SK-N-SH (cell line): Measurements from ENCODE around the gene PLEKHM2. TPM values are rescaled to one million over a fixed set of nuclear protein-coding genes. Genes with fewer than 3 reads are reported as not detected.

Experiments
- CTCF ChIA-PET: fragments of 300-600, 350-600 bp; formaldehyde crosslinking; extraction: SDS; loops from one replicate; lab custom pipeline; 2021; lab: Yijun Ruan, JAX
- POLR2A ChIA-PET: fragments of 350-600 bp; sonication (Branson Sonifier 250); formaldehyde crosslinking; extraction: SDS; loops from one replicate; lab custom pipeline; 2020; ENCODE audit warnings: antibody characterized with exemption, inconsistent platforms; lab: Yijun Ruan, JAX
- DNase-seq: peaks from one replicate; pipeline ENCODE4 v3.0.0; 2012
- H2AFZ ChIP-seq: fragments of 200-600 bp; sonication (generic); 2 replicates; pipeline ENCODE4 v1.8.1; 2016; ENCODE audit warnings: antibody characterized with exemption, mild to moderate bottlenecking, low read depth
- H3F3A ChIP-seq: fragments of 200-600 bp; sonication (generic); replicated peaks from 2 replicates; pipeline ENCODE3; 2016; ENCODE audit warnings: antibody characterized with exemption, mild to moderate bottlenecking; ENCODE audit not compliant: insufficient read depth
- H3K27ac ChIP-seq, 2 experiments: fragments of 200-500 bp in 1 of 2; fragments of 200-600 bp in 1 of 2; sonication (Bioruptor generic) in 1 of 2; sonication (generic), shearing (Covaris generic) in 1 of 2; 2 replicates each; pipeline versions ENCODE4 v1.5.1 to v1.6.1; 2014 to 2016; ENCODE audit warnings: low read depth in 2 of 2, inconsistent platforms in 1 of 2, low read length in 1 of 2, mild to moderate bottlenecking in 1 of 2, mixed read lengths in 1 of 2
- H3K27me3 ChIP-seq: fragments of 200-600 bp; sonication (generic), shearing (Covaris generic); 2 replicates; pipeline ENCODE4 v1.6.1; 2016; ENCODE audit warnings: mixed run types; ENCODE audit not compliant: insufficient read depth
- H3K36me3 ChIP-seq, 2 experiments: fragments of 200-500 bp in 1 of 2; fragments of 200-600 bp in 1 of 2; sonication (Bioruptor generic) in 1 of 2; sonication (generic) in 1 of 2; replicated peaks in 1 of 2; 2 replicates each; pipeline versions ENCODE3 to v1.5.1; 2014 to 2016; ENCODE audit warnings: low read length in 1 of 2, mild to moderate bottlenecking in 1 of 2; ENCODE audit not compliant: insufficient read depth in 2 of 2, control insufficient read depth in 1 of 2
- H3K4me1 ChIP-seq, 2 experiments: fragments of 200-500 bp in 1 of 2; fragments of 200-600 bp in 1 of 2; sonication (Bioruptor generic) in 1 of 2; sonication (generic), shearing (Covaris generic) in 1 of 2; 2 replicates each; pipeline versions ENCODE4 v1.5.1 to v1.6.1; 2014 to 2016; ENCODE audit warnings: low read depth in 1 of 2, low read length in 1 of 2, mixed run types in 1 of 2; ENCODE audit not compliant: insufficient read depth in 2 of 2, control insufficient read depth in 1 of 2
- H3K4me2 ChIP-seq: fragments of 200-600 bp; sonication (generic), shearing (Covaris generic); 2 replicates; pipeline ENCODE4 v1.6.1; 2017; ENCODE audit warnings: mixed run types
- H3K4me3 ChIP-seq, 2 experiments: fragments of 200-500 bp in 1 of 2; fragments of 200-600 bp in 1 of 2; sonication (Bioruptor generic) in 1 of 2; sonication (generic), shearing (Covaris generic) in 1 of 2; 2 replicates each; pipeline versions ENCODE4 v1.5.1 to v1.8.1; 2014 to 2016; ENCODE audit warnings: low read depth in 2 of 2, inconsistent platforms in 1 of 2, low read length in 1 of 2, mild to moderate bottlenecking in 1 of 2, mixed read lengths in 1 of 2, moderate library complexity in 1 of 2
- H3K79me2 ChIP-seq: fragments of 200-600 bp; sonication (generic); 2 replicates; pipeline ENCODE4 v1.8.1; 2017; ENCODE audit warnings: mild to moderate bottlenecking; ENCODE audit not compliant: insufficient read depth
- H3K9ac ChIP-seq: fragments of 200-600 bp; sonication (generic); 2 replicates; pipeline ENCODE4 v1.6.1; 2017; ENCODE audit warnings: mixed run types
- H3K9me2 ChIP-seq: fragments of 200-600 bp; sonication (generic); 2 replicates; pipeline ENCODE4 v1.6.1; 2017; ENCODE audit warnings: mixed run types
- H3K9me3 ChIP-seq: fragments of 200-600 bp; sonication (generic); 2 replicates; pipeline ENCODE4 v1.6.1; 2017; ENCODE audit warnings: mixed run types, mild to moderate bottlenecking, moderate library complexity
- H4K20me1 ChIP-seq: fragments of 200-600 bp; sonication (generic); 2 replicates; pipeline ENCODE4 v1.6.1; 2017; ENCODE audit warnings: mild to moderate bottlenecking, mixed run types; ENCODE audit not compliant: insufficient read depth
- CHD2 ChIP-seq: fragments of 150-350 bp; IDR thresholded peaks from 2 replicates; pipeline ENCODE4 v1.6.1; 2018; ENCODE audit warnings: low read length; ENCODE audit not compliant: partially characterized antibody
- CTCF ChIP-seq: fragments of 200-600 bp; sonication (generic); IDR thresholded peaks from 2 replicates; pipeline ENCODE4 v1.6.1; 2017; ENCODE audit warnings: antibody characterized with exemption, mild to moderate bottlenecking, moderate library complexity
- GABPA ChIP-seq: IDR thresholded peaks from 2 replicates; pipeline ENCODE4 v1.4.0; 2012; ENCODE audit warnings: low read depth, mild to moderate bottlenecking
- NRF1 ChIP-seq: IDR thresholded peaks from 2 replicates; pipeline ENCODE4 v1.6.1; 2012; ENCODE audit warnings: low read depth, mild to moderate bottlenecking, low read length
- PBX3 ChIP-seq: IDR thresholded peaks from 2 replicates; pipeline ENCODE4; 2012
- RFX5 ChIP-seq: IDR thresholded peaks from 2 replicates; pipeline ENCODE4 v1.6.1; 2012; ENCODE audit warnings: mild to moderate bottlenecking, improper control_type of control experiment, low read length
- RXRA ChIP-seq: IDR thresholded peaks from 2 replicates; pipeline ENCODE4 v1.4.0; 2012; ENCODE audit warnings: low read depth, mild to moderate bottlenecking, borderline replicate concordance
- TAF1 ChIP-seq: IDR thresholded peaks from 2 replicates; pipeline ENCODE4 v1.6.1; 2012; ENCODE audit warnings: low read depth, mild to moderate bottlenecking, low read length, moderate library complexity, borderline replicate concordance
- TEAD4 ChIP-seq: IDR thresholded peaks from 2 replicates; pipeline ENCODE4 v1.4.0; 2012; ENCODE audit warnings: mild to moderate bottlenecking, borderline replicate concordance; ENCODE audit not compliant: insufficient read depth
- WGBS: methylation state at CpG from one replicate; pipeline ENCODE4 v1.1.6; 2017; ENCODE audit warnings: low lambda C conversion rate; 5-methylcytosine and 5-hydroxymethylcytosine counted together
- polyA plus RNA-seq, 3 experiments: library from polyadenylated mRNA; depleted of rRNA; stranded (reverse); fragments of >200 nt; gene quantifications; 2 replicates each; pipeline ENCODE4 v1.2.3, GENCODE V29; 2012
- TF ChIP-seq, protein P1 (sequence below): fragments of 150-350 bp; IDR thresholded peaks from 2 replicates; pipeline ENCODE4 v1.6.1; 2017; ENCODE audit warnings: antibody characterized with exemption, low read length, low read depth, borderline replicate concordance
- TF ChIP-seq, protein P2 (sequence below): IDR thresholded peaks from 2 replicates; pipeline ENCODE4 v1.4.0; 2012; ENCODE audit warnings: low read depth, borderline replicate concordance

The PLEKHM2 gene
- polyA plus RNA-seq, 1 of the 3 experiments (the other 2 are of a cell fraction): 38.9 TPM

DNA sequence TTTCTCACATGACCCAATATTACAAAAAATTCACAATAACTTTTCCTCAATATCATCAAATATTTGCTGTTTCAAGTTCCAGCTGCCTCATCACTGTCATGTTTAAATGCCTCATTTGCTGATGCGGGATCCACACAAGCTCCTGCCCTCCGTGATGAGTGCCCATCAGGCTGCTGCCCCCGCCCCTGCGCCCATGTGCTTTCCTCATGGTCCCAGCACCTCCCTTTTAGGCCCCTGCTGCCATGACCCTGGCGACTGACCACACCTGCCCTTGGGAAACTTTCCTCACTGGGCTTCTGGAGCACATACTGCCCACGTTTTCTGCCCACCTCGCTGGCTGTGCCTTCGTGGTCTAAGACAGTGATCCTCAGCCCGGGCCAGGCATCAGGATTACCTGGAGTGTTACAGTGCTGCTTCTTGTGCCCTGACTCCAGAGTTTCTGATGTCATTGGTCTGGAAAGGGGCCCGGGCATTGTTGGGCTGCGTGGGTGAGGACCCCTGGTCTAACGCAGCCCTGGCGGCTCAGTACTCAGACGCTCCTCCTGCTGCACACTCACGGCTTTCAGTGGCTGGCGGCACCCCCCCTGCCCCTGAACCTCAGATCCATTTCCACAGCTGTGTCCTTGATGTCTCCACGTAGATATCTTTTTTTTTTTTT lies 20.5 kb downstream of the PLEKHM2 start:
- POLR2A ChIA-PET: no interaction called here
- CTCF ChIA-PET: interaction anchor here (1.3 kb wide), 1 partner anchor 37 kb away, joined by 3 read pairs; no protein-coding TSS in a partner anchor

GRCh38 chr1:15705184-15705566 lies 21.1 kb downstream of the PLEKHM2 start:
- Histone ChIP-seq H4K20me1 (peaks cover 18% of the 10 kb centered on the region), H3K27ac (no peak overlapping the region)
- POLR2A ChIA-PET: no interaction called here

More for the DNA sequence above, 20.5 kb downstream of the PLEKHM2 start:
- H2AFZ ChIP-seq: no peak overlapping the region
- H3K4me3 ChIP-seq: no peak overlapping the region
- TF ChIP-seq, protein P1, sequence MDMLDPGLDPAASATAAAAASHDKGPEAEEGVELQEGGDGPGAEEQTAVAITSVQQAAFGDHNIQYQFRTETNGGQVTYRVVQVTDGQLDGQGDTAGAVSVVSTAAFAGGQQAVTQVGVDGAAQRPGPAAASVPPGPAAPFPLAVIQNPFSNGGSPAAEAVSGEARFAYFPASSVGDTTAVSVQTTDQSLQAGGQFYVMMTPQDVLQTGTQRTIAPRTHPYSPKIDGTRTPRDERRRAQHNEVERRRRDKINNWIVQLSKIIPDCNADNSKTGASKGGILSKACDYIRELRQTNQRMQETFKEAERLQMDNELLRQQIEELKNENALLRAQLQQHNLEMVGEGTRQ: no peak
- no peak for TF ChIP-seq CTCF
- TF ChIP-seq, protein P2, sequence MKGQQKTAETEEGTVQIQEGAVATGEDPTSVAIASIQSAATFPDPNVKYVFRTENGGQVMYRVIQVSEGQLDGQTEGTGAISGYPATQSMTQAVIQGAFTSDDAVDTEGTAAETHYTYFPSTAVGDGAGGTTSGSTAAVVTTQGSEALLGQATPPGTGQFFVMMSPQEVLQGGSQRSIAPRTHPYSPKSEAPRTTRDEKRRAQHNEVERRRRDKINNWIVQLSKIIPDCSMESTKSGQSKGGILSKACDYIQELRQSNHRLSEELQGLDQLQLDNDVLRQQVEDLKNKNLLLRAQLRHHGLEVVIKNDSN: no peak
- no peak overlapping the region for H3K9ac ChIP-seq
- no peaks in the 10 kb centered on the region for H3K36me3 ChIP-seq
- whole genome bisulfite sequencing: 97% methylated on average over 15 of the region's 17 CpGs
- DNase-seq: no peak
- peaks cover 16% of the 10 kb centered on the region for H3F3A ChIP-seq
- H3K9me2 ChIP-seq: no peaks in the 10 kb centered on the region
- H4K20me1 ChIP-seq: peaks cover 23% of the 10 kb centered on the region
- H3K27me3 ChIP-seq: no peaks in the 10 kb centered on the region
- H3K4me2 ChIP-seq: no peak overlapping the region
- peaks cover 0 to 6% of the 10 kb centered on the region in 2 experiments; a peak in 2 of 4 replicates for H3K4me1 ChIP-seq
- H3K27ac ChIP-seq: peak overlapping the region in 1 of 2 experiments; percentile 76; a peak in 1 of 4 replicates
- no peaks in the 10 kb centered on the region for H3K9me3 ChIP-seq
- H3K79me2 ChIP-seq: peaks cover 96% of the 10 kb centered on the region

More at GRCh38 chr1:15705184-15705566, 21.1 kb downstream of the PLEKHM2 start:
- TF ChIP-seq PBX3 (no peak), RFX5 (no peak), TEAD4 (no peak), RXRA (no peak), NRF1 (no peak), GABPA (no peak), CHD2 (no peak), TAF1 (no peak)
- CTCF ChIA-PET: interaction anchor here (1.3 kb wide), 1 partner anchor 37 kb away, joined by 3 read pairs; no protein-coding TSS in a partner anchor
- no peaks in the 10 kb centered on the region for H3K36me3 ChIP-seq
- H3K9ac ChIP-seq: no peak overlapping the region
- no peaks in the 10 kb centered on the region for H3K9me2 ChIP-seq
- H3F3A ChIP-seq: peaks cover 16% of the 10 kb centered on the region
- H3K4me3 ChIP-seq: no peak overlapping the region
- H3K79me2 ChIP-seq: peaks cover 96% of the 10 kb centered on the region
- H2AFZ ChIP-seq: no peak overlapping the region
- no peaks in the 10 kb centered on the region for H3K27me3 ChIP-seq
- no peak for DNase-seq
- no peak overlapping the region for H3K4me2 ChIP-seq
- 98% methylated on average over 11 of the region's 11 CpGs for WGBS
- peaks cover 0 to 6% of the 10 kb centered on the region in 2 experiments; a peak in 2 of 4 replicates for H3K4me1 ChIP-seq
- no peaks in the 10 kb centered on the region for H3K9me3 ChIP-seq
